ENCODE measurements around the gene MRPS14. TPM values are rescaled to one million over a fixed set of nuclear protein-coding genes. Genes with fewer than 3 reads are reported as not detected.
"Not testable (repeated sequence)": the region's sequence is repeated elsewhere in the genome, so short reads cannot be mapped to it uniquely, and the experiment has no call there.

MRPS14 gene
- total RNA-seq, 4 donors from 2014 or later, result 6.4 to 50.3 (median 35.3) TPM

GRCh38 chr1:175045519-175045918, 22.3 kb upstream of the MRPS14 start:
- Histone ChIP-seq H3K9me3 (no peaks in the 10 kb centered on the region), H3K36me3 (no peaks in the 10 kb centered on the region), H3K27ac (no peak overlapping the region), H3K4me1 (no peaks in the 10 kb centered on the region), H3K4me3 (no peak overlapping the region), H3K27me3 (no peaks in the 10 kb centered on the region)
- no peak for DNase-seq
- intact Hi-C loops (cut with DNase I; ENCODE audit: low total_unique reads), result no loop called here
- no peak for TF ChIP-seq POLR2A (IDR thresholded peaks at IDR 0.05)
- TF ChIP-seq CTCF (IDR thresholded peaks at IDR 0.05), result no peak

GRCh38 chr1:175045097-175045496, 21.9 kb upstream of the MRPS14 start:
- no peaks in the 10 kb centered on the region for H3K27me3 ChIP-seq
- no peaks in the 10 kb centered on the region for H3K36me3 ChIP-seq
- intact Hi-C loops (cut with DNase I; ENCODE audit: low total_unique reads), result no loop called here
- no peaks in the 10 kb centered on the region for H3K4me1 ChIP-seq
- DNase-seq, result no peak
- no peak overlapping the region for H3K4me3 ChIP-seq
- TF ChIP-seq CTCF (IDR thresholded peaks at IDR 0.05) (no peak), POLR2A (IDR thresholded peaks at IDR 0.05) (no peak)
- no peak overlapping the region for H3K27ac ChIP-seq
- no peaks in the 10 kb centered on the region for H3K9me3 ChIP-seq

GRCh38 chr1:175044591-175044990, 21.4 kb upstream of the MRPS14 start:
- H3K27me3 ChIP-seq; H3K9me3 ChIP-seq; intact Hi-C loops (cut with DNase I; ENCODE audit: low total_unique reads); H3K27ac ChIP-seq; H3K4me3 ChIP-seq; H3K36me3 ChIP-seq; DNase-seq; H3K4me1 ChIP-seq: not testable (repeated sequence)

- Histone ChIP-seq H3K4me1 (no peaks in the 10 kb centered on the region), H3K27ac (no peak overlapping the region), H3K27me3 (no peaks in the 10 kb centered on the region), H3K36me3 (no peaks in the 10 kb centered on the region), H3K9me3 (no peaks in the 10 kb centered on the region), H3K4me3 (no peak overlapping the region)
- intact Hi-C loops (cut with DNase I; ENCODE audit: low total_unique reads), result no loop called here
- TF ChIP-seq CTCF (IDR thresholded peaks at IDR 0.05) (no peak), POLR2A (IDR thresholded peaks at IDR 0.05) (no peak)
- no peak for DNase-seq
Observed at GRCh38 chr1:175043824-175044223, 20.6 kb upstream of the MRPS14 start.

- H3K9me3 ChIP-seq, result no peaks in the 10 kb centered on the region
- no peaks in the 10 kb centered on the region for H3K4me1 ChIP-seq
- H3K27me3 ChIP-seq, result no peaks in the 10 kb centered on the region
- H3K27ac ChIP-seq, result no peak overlapping the region
- TF ChIP-seq POLR2A (IDR thresholded peaks at IDR 0.05), result no peak
- no peak for TF ChIP-seq CTCF (IDR thresholded peaks at IDR 0.05)
- H3K36me3 ChIP-seq, result no peaks in the 10 kb centered on the region
- intact Hi-C loops (cut with DNase I; ENCODE audit: low total_unique reads), result no loop called here
- DNase-seq, result no peak
- no peak overlapping the region for H3K4me3 ChIP-seq
Observed at GRCh38 chr1:175042650-175043049, 19.4 kb upstream of the MRPS14 start.

- H3K27me3 ChIP-seq, result no peaks in the 10 kb centered on the region
- intact Hi-C loops (cut with DNase I; ENCODE audit: low total_unique reads), result no loop called here
- TF ChIP-seq CTCF (IDR thresholded peaks at IDR 0.05), result no peak
- no peak for TF ChIP-seq POLR2A (IDR thresholded peaks at IDR 0.05)
- no peaks in the 10 kb centered on the region for H3K4me1 ChIP-seq
- no peak overlapping the region for H3K4me3 ChIP-seq
- no peak overlapping the region for H3K27ac ChIP-seq
- no peak for DNase-seq
- H3K9me3 ChIP-seq, result no peaks in the 10 kb centered on the region
- no peaks in the 10 kb centered on the region for H3K36me3 ChIP-seq
Observed at GRCh38 chr1:175040324-175040879, 17.2 kb upstream of the MRPS14 start.
